Neural progenitor cell (in vitro differentiated cells): ENCODE results near the gene FOXN3.

Source experiments
- EZH2 ChIP-seq: fragments of 200-600 bp; sonication (generic); IDR thresholded peaks from 2 replicates; pipeline ENCODE4 v1.6.1; 2017; ENCODE audit warnings: antibody characterized with exemption, mild to moderate bottlenecking, moderate library complexity
- TF ChIP-seq, protein P1 (sequence below): fragments of 200-600 bp; sonication (generic); IDR thresholded peaks from 2 replicates; pipeline ENCODE4 v1.5.1; 2017; ENCODE audit warnings: antibody characterized with exemption, mild to moderate bottlenecking

DNA sequence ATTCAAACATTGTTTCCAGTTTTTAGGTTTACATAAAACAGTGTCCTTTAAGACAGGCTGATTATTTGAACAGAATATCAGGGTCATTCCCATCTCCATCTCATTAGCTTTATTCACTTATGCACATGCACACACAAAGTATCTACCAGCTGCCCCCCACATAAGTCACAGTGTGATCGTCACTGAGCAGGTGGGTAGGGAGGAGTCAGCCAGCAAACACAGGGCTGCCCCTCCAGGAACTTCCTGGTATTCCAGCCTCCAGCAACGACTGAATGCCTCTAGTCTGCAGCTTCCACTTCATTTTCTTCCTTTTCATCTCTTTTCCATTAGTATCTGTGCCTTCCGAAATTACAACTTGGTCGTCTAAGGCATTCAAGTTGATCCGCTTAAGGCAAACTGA is 48.8 kb upstream of the FOXN3 start:
- TF ChIP-seq, protein P1, sequence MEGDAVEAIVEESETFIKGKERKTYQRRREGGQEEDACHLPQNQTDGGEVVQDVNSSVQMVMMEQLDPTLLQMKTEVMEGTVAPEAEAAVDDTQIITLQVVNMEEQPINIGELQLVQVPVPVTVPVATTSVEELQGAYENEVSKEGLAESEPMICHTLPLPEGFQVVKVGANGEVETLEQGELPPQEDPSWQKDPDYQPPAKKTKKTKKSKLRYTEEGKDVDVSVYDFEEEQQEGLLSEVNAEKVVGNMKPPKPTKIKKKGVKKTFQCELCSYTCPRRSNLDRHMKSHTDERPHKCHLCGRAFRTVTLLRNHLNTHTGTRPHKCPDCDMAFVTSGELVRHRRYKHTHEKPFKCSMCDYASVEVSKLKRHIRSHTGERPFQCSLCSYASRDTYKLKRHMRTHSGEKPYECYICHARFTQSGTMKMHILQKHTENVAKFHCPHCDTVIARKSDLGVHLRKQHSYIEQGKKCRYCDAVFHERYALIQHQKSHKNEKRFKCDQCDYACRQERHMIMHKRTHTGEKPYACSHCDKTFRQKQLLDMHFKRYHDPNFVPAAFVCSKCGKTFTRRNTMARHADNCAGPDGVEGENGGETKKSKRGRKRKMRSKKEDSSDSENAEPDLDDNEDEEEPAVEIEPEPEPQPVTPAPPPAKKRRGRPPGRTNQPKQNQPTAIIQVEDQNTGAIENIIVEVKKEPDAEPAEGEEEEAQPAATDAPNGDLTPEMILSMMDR, result no peak
- no peak for TF ChIP-seq EZH2
